Brain microvascular endothelial cell (primary cell): ENCODE measurements around the gene RAP1GAP.

ENCODE experiments used
- DNase-seq: peaks from one replicate; pipeline ENCODE4 v3.0.0-alpha.2; 2020
- H3K27ac ChIP-seq: fragments of 250-450 bp; sonication (Bioruptor Pico); 2 replicates; pipeline ENCODE4 v1.5.1; 2020; ENCODE audit warnings: mild to moderate bottlenecking, moderate library complexity
- H3K27me3 ChIP-seq: fragments of 250-450 bp; sonication (Bioruptor Pico); replicated peaks from 2 replicates; pipeline ENCODE4 v1.5.1; 2020; ENCODE audit warnings: mild to moderate bottlenecking
- H3K36me3 ChIP-seq: fragments of 250-450 bp; sonication (Bioruptor Pico); replicated peaks from 2 replicates; pipeline ENCODE4 v1.5.1; 2020; ENCODE audit warnings: mild to moderate bottlenecking
- H3K4me3 ChIP-seq: 2 replicates; pipeline ENCODE4 v1.5.1; 2011; ENCODE audit warnings: low read depth, mild to moderate bottlenecking, control low read depth, low read length, moderate library complexity
- in situ Hi-C: cut with HindIII; loops from 2 replicates; pipeline ENCODE4 v1.10.0; 2017; ENCODE audit warnings: low sequenced_read_pairs, low pct_ligation_motif_present
- TF ChIP-seq, protein P1 (sequence below): IDR thresholded peaks from 2 replicates; pipeline ENCODE4 v1.5.1; 2011; ENCODE audit warnings: low read depth, mild to moderate bottlenecking, moderate library complexity, low read length, control low read depth, inconsistent platforms; ENCODE audit errors: missing control alignments

Gene RAP1GAP

GRCh38 chr1:21643624-21644023 lies 25.5 kb downstream of the RAP1GAP start:
- TF ChIP-seq, protein P1, sequence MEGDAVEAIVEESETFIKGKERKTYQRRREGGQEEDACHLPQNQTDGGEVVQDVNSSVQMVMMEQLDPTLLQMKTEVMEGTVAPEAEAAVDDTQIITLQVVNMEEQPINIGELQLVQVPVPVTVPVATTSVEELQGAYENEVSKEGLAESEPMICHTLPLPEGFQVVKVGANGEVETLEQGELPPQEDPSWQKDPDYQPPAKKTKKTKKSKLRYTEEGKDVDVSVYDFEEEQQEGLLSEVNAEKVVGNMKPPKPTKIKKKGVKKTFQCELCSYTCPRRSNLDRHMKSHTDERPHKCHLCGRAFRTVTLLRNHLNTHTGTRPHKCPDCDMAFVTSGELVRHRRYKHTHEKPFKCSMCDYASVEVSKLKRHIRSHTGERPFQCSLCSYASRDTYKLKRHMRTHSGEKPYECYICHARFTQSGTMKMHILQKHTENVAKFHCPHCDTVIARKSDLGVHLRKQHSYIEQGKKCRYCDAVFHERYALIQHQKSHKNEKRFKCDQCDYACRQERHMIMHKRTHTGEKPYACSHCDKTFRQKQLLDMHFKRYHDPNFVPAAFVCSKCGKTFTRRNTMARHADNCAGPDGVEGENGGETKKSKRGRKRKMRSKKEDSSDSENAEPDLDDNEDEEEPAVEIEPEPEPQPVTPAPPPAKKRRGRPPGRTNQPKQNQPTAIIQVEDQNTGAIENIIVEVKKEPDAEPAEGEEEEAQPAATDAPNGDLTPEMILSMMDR: no peak
- in situ Hi-C loops: no loop called here
- Histone ChIP-seq H3K27me3 (peaks cover 4% of the 10 kb centered on the region), H3K27ac (no peak overlapping the region), H3K36me3 (no peaks in the 10 kb centered on the region), H3K4me3 (no peak overlapping the region)
- DNase-seq: no peak

GRCh38 chr1:21641967-21642739 lies 27.0 kb downstream of the RAP1GAP start:
- no peaks in the 10 kb centered on the region for H3K36me3 ChIP-seq
- TF ChIP-seq, protein P1: no peak
- in situ Hi-C loops: no loop called here
- H3K27me3 ChIP-seq: peaks cover 4% of the 10 kb centered on the region
- H3K27ac ChIP-seq: no peak overlapping the region
- no peak overlapping the region for H3K4me3 ChIP-seq
- no peak for DNase-seq

DNA sequence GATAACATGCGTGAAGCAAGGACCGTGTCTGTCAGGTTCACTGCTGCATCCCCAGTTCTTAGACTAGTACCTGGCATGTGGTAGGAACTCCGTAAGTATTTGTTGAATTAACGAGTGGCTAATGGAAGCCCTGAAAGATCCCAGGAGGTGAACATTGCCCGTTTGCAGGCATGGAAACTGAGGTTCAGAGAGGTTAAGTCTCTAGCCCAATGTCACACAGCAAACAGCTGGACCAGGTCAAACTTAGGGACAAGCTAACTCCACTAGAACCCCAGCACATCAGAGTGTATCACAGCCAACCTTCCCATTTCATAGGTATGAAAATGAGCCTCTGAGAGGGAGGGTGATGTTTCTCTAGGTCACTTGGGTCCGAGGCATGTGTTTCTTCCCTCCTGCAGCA lies 27.6 kb downstream of the RAP1GAP start:
- Histone ChIP-seq H3K27ac (no peak overlapping the region), H3K27me3 (peaks cover 4% of the 10 kb centered on the region), H3K36me3 (no peaks in the 10 kb centered on the region), H3K4me3 (no peak overlapping the region)
- in situ Hi-C loops: no loop called here
- TF ChIP-seq, protein P1: no peak
- no peak for DNase-seq

DNA sequence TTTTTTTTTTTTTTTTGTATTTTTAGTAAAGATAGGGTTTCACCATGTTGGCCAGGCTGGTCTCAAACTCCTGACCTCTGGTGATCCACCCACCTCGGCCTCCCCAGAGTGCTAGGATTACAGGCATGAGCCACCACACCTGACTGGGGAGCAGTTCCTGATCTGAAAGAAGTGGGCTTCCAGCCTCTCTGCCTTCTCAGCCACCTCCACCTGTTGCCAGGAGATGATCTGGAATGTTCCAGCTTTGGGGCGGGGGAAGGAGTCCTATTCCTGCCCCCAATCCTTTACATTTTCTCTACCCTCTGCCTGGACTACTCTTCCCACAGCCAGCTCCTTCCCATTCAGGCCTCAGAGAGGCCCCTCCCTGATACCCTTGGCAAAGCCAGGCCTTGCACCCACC lies 28.1 kb downstream of the RAP1GAP start:
- in situ Hi-C loops: no loop called here
- DNase-seq: no peak
- H3K4me3 ChIP-seq: no peak overlapping the region
- H3K27me3 ChIP-seq: peaks cover 6% of the 10 kb centered on the region
- H3K27ac ChIP-seq: no peak overlapping the region
- TF ChIP-seq, protein P1: no peak
- no peaks in the 10 kb centered on the region for H3K36me3 ChIP-seq

GRCh38 chr1:21640653-21641052 lies 28.5 kb downstream of the RAP1GAP start:
- Histone ChIP-seq H3K27me3 (peaks cover 8% of the 10 kb centered on the region), H3K27ac (no peak overlapping the region), H3K4me3 (no peak overlapping the region), H3K36me3 (no peaks in the 10 kb centered on the region)
- DNase-seq: no peak
- in situ Hi-C loops: no loop called here
- TF ChIP-seq, protein P1: no peak

GRCh38 chr1:21639594-21640041 lies 29.5 kb downstream of the RAP1GAP start:
- DNase-seq: no peak
- no peak overlapping the region for H3K27ac ChIP-seq

More at GRCh38 chr1:21639594-21640041, 29.5 kb downstream of the RAP1GAP start:
- no peak overlapping the region for H3K4me3 ChIP-seq
- H3K36me3 ChIP-seq: no peaks in the 10 kb centered on the region
- TF ChIP-seq, protein P1: no peak
- peaks cover 8% of the 10 kb centered on the region for H3K27me3 ChIP-seq
- in situ Hi-C loops: no loop called here
